HepG2 (cell line): ENCODE data around the gene LRRC4C. TPM values are rescaled to one million over a fixed set of nuclear protein-coding genes. Genes with fewer than 3 reads are reported as not detected.

ENCODE experiments used
- ATAC-seq: fragments of 200-7000 bp; cut with Tn5 transposase; 3 replicates; pipeline ENCODE4 v1.9.1; 2020; ENCODE audit warnings: mild to moderate bottlenecking, moderate library complexity
- BruUV-seq: library from RNA; stranded (reverse); fragments of 400-500 nt; replicated peaks from 2 replicates; lab custom pipeline; 2021; lab: Mats Ljungman, UMichigan
- CTCF ChIA-PET: fragments of 300-600 bp; formaldehyde crosslinking; extraction: SDS; loops from one replicate; lab custom pipeline; 2021; ENCODE audit warnings: low total read pairs, inconsistent platforms, low intra/inter-chr PET ratio; lab: Yijun Ruan, JAX
- POLR2A ChIA-PET: fragments of 350-600 bp; sonication (Branson Sonifier 250); formaldehyde crosslinking; loops from one replicate; lab custom pipeline; 2020; ENCODE audit warnings: antibody characterized with exemption, inconsistent platforms; lab: Yijun Ruan, JAX
- DNase-seq: peaks from one replicate; pipeline ENCODE4 v3.0.0-alpha.2; 2015; ENCODE audit warnings: low spot score
- FAIRE-seq: peaks from 3 replicates; lab custom pipeline; 2011; peaks lifted over from hg19 to GRCh38; lab: Jason Lieb, UNC
- H2AFZ ChIP-seq: one replicate; pipeline ENCODE4 v1.6.1; 2011; ENCODE audit warnings: low read length, inconsistent platforms
- H3K27ac ChIP-seq: fragments of 300-600 bp; 3 replicates; pipeline ENCODE4 v1.8.0; 2011; ENCODE audit warnings: mixed run types, mild to moderate bottlenecking, mixed read lengths, low read length, inconsistent platforms; ENCODE audit not compliant: insufficient read depth; ENCODE audit errors: extremely low read length
- H3K27me3 ChIP-seq, 2 experiments: fragments of 200-600 bp in 1 of 2; 2 replicates in 1 of 2; 3 replicates in 1 of 2; pipeline versions ENCODE4 v1.6.0 to v1.8.0; 2011; ENCODE audit warnings: low read length in 2 of 2, mild to moderate bottlenecking in 2 of 2, moderate library complexity in 2 of 2, inconsistent platforms in 1 of 2; ENCODE audit not compliant: insufficient read depth in 2 of 2, control insufficient read depth in 1 of 2
- H3K36me3 ChIP-seq, 2 experiments: fragments of 200-600 bp in 1 of 2; replicated peaks in 1 of 2; 2 replicates in 1 of 2; 3 replicates in 1 of 2; pipeline versions ENCODE4 v1.5.1 to v1.8.0; 2011; ENCODE audit warnings: low read length in 2 of 2, inconsistent platforms in 1 of 2; ENCODE audit not compliant: insufficient read depth in 2 of 2, control insufficient read depth in 1 of 2
- H3K4me1 ChIP-seq: 2 replicates; pipeline ENCODE4 v1.5.1; 2012; ENCODE audit warnings: low read length, inconsistent platforms; ENCODE audit not compliant: insufficient read depth
- H3K4me2 ChIP-seq: 2 replicates; pipeline ENCODE4 v1.6.0; 2011; ENCODE audit warnings: low read depth, low read length, inconsistent platforms
- H3K4me3 ChIP-seq, 3 experiments: fragments of 200-600 bp in 1 of 3; sonication (generic), shearing (Covaris generic) in 1 of 3; replicated peaks in 1 of 3; 2 replicates each; pipeline ENCODE4 v1.5.1; 2011 to 2016; ENCODE audit warnings: low read length in 3 of 3, inconsistent platforms in 2 of 3, low read depth in 2 of 3, mild to moderate bottlenecking in 2 of 3, control low read depth in 1 of 3, mixed read lengths in 1 of 3; ENCODE audit not compliant: insufficient read depth in 1 of 3
- H3K79me2 ChIP-seq: one replicate; pipeline ENCODE4 v1.6.1; 2011; ENCODE audit warnings: low read length, inconsistent platforms; ENCODE audit not compliant: insufficient read depth
- H3K9ac ChIP-seq: 2 replicates; pipeline ENCODE4 v1.6.0; 2011; ENCODE audit warnings: mild to moderate bottlenecking, low read depth, low read length, inconsistent platforms; ENCODE audit not compliant: insufficient read depth
- H3K9me3 ChIP-seq: 2 replicates; pipeline ENCODE4 v1.5.1; 2012; ENCODE audit warnings: mild to moderate bottlenecking, low read length
- H4K20me1 ChIP-seq: 2 replicates; pipeline ENCODE4 v1.6.0; 2011; ENCODE audit warnings: inconsistent platforms, mild to moderate bottlenecking, low read length, moderate library complexity; ENCODE audit not compliant: insufficient read depth
- CSRNP1 ChIP-seq: sonication (generic); formaldehyde crosslinking; IDR thresholded peaks from 2 replicates; pipeline ENCODE4 v1.8.1; 2023; ENCODE audit warnings: mild to moderate bottlenecking, missing genetic modification reagents
- FOXK2 ChIP-seq: fragments of 450-650 bp; IDR thresholded peaks from 2 replicates; pipeline ENCODE4 v1.6.1; 2016
- IRX3 ChIP-seq: sonication (generic); formaldehyde crosslinking; IDR thresholded peaks from 2 replicates; pipeline ENCODE4 v1.8.1; 2023; ENCODE audit warnings: mild to moderate bottlenecking, low read depth, missing genetic modification reagents, borderline replicate concordance
- JUNB ChIP-seq: sonication (generic); formaldehyde crosslinking; IDR thresholded peaks from 2 replicates; pipeline ENCODE4 v1.8.0; 2022; ENCODE audit warnings: missing genetic modification reagents, mild to moderate bottlenecking, borderline replicate concordance
- NAIF1 ChIP-seq: sonication (generic); formaldehyde crosslinking; IDR thresholded peaks from 2 replicates; pipeline ENCODE4 v1.5.0; 2020; ENCODE audit warnings: mild to moderate bottlenecking, missing genetic modification reagents, borderline replicate concordance
- NKX3-1 ChIP-seq: sonication (generic); formaldehyde crosslinking; IDR thresholded peaks from 2 replicates; pipeline ENCODE4 v1.5.0; 2020; ENCODE audit warnings: missing genetic modification reagents
- PRPF4 ChIP-seq: fragments of 200-400 bp; formaldehyde crosslinking; IDR thresholded peaks from 2 replicates; pipeline ENCODE4 v1.6.1; 2016; ENCODE audit warnings: low read length, low read depth; ENCODE audit not compliant: poor library complexity, severe bottlenecking
- SIX1 ChIP-seq: sonication (generic); formaldehyde crosslinking; IDR thresholded peaks from 2 replicates; pipeline ENCODE4 v1.4.0; 2020; ENCODE audit warnings: missing genetic modification reagents, borderline replicate concordance
- TRAFD1 ChIP-seq: sonication (generic); formaldehyde crosslinking; IDR thresholded peaks from 2 replicates; pipeline ENCODE4 v1.5.1; 2020; ENCODE audit warnings: missing genetic modification reagents, mild to moderate bottlenecking, borderline replicate concordance
- ZBTB20 ChIP-seq: sonication (generic); formaldehyde crosslinking; IDR thresholded peaks from 2 replicates; pipeline ENCODE4 v1.8.1; 2023; ENCODE audit warnings: missing genetic modification reagents, low read depth, mild to moderate bottlenecking, borderline replicate concordance
- ZC3H13 ChIP-seq: sonication (generic); formaldehyde crosslinking; IDR thresholded peaks from 2 replicates; pipeline ENCODE4 v1.8.1; 2023; ENCODE audit warnings: mild to moderate bottlenecking, missing genetic modification reagents, moderate library complexity
- ZFP37 ChIP-seq: sonication (generic); formaldehyde crosslinking; IDR thresholded peaks from 2 replicates; pipeline ENCODE4 v1.4.0; 2020; ENCODE audit warnings: missing genetic modification reagents, borderline replicate concordance
- ZNF296 ChIP-seq: sonication (generic); formaldehyde crosslinking; conservative IDR thresholded peaks from 2 replicates; pipeline ENCODE4 v1.5.0; 2020; ENCODE audit warnings: mild to moderate bottlenecking, missing genetic modification reagents
- WGBS: methylation state at CpG from one replicate; pipeline ENCODE4 v1.1.6; 2017; ENCODE audit warnings: low lambda C conversion rate; 5-methylcytosine and 5-hydroxymethylcytosine counted together
- in situ Hi-C: cut with HindIII; loops from 2 replicates; pipeline ENCODE4 v1.10.0; 2017; ENCODE audit warnings: low pct_unique_long_range_greater_than_20kb; ENCODE audit not compliant: extremely low pct_ligation_motif_present
- intact Hi-C: fragments of 100-400 bp; cut with micrococcal nuclease; formaldehyde crosslinking; loops from one replicate; pipeline ENCODE4 v1.10.0; 2022; ENCODE audit not compliant: unreplicated experiment
- polyA plus RNA-seq, 8 experiments: library from polyadenylated mRNA; depleted of rRNA in 3 of 8; stranded (reverse) in 7 of 8; unstranded in 1 of 8; fragments of >200 nt; fragmentation: Illumina TruSeq in 4 of 8; extraction: Trizol in 4 of 8; gene quantifications; 2 replicates each; pipeline versions ENCODE4 v1.2.1 to v1.2.3, GENCODE V29; 2011 to 2016; ENCODE audit warnings: low read depth in 4 of 8, missing spikeins in 1 of 8, mixed read lengths in 1 of 8; ENCODE audit not compliant: insufficient read depth in 1 of 8
- total RNA-seq, 5 experiments: library from RNA; depleted of rRNA; stranded (reverse); fragments of >200 nt; fragmentation: Illumina TruSeq; extraction: Trizol; gene quantifications; 2 replicates each; pipeline ENCODE4 v1.2.3, GENCODE V29; 2016; ENCODE audit warnings: low read depth in 1 of 5

The LRRC4C gene
- total and polyA plus RNA-seq, 2 of the 13 experiments (the other 11 are each of a cell fraction or from before 2014, with no cell fraction given) = not detected

- no peaks in the 10 kb centered on the region for H3K9me3 ChIP-seq
- H3K4me2 ChIP-seq = no peak overlapping the region
- no peak for DNase-seq
- no peak overlapping the region for H3K4me3 ChIP-seq
- no peak for ATAC-seq
- no peak overlapping the region for H3K9ac ChIP-seq
- intact Hi-C loops = no loop called here
- WGBS = 0% methylated on average over 2 of the region's 2 CpGs
- no peaks in the 10 kb centered on the region for H3K27me3 ChIP-seq
- no peak overlapping the region for H3K27ac ChIP-seq
- no peak for FAIRE-seq
- CTCF ChIA-PET = no interaction called here
- H3K79me2 ChIP-seq = no peaks in the 10 kb centered on the region
- H3K4me1 ChIP-seq = no peaks in the 10 kb centered on the region
- POLR2A ChIA-PET = no interaction called here
- H4K20me1 ChIP-seq = no peaks in the 10 kb centered on the region
- BruUV-seq = no TSS peak
- no peak overlapping the region for H2AFZ ChIP-seq
- H3K36me3 ChIP-seq = no peaks in the 10 kb centered on the region
- in situ Hi-C loops = no loop called here
- TF ChIP-seq ZBTB20 (CRISPR knock-in tag) (no peak), SIX1 (CRISPR knock-in tag) (no peak), CSRNP1 (no peak), ZFP37 (CRISPR knock-in tag) (no peak), NAIF1 (CRISPR knock-in tag) (no peak), NKX3-1 (CRISPR knock-in tag) (no peak)
- TF ChIP-seq, all 625 proteins: peak for 0
Observed at GRCh38 chr11:40286137-40286536, 1173.3 kb downstream of the LRRC4C start.

GRCh38 chr11:40285558-40285957 lies 1173.9 kb downstream of the LRRC4C start:
- intact Hi-C loops (no loop called here), in situ Hi-C loops (no loop called here)
- no peak for ATAC-seq
- H3K4me1 ChIP-seq = no peaks in the 10 kb centered on the region
- H4K20me1 ChIP-seq = no peaks in the 10 kb centered on the region
- no peak for TF ChIP-seq ZC3H13
- no peak for TF ChIP-seq JUNB (CRISPR knock-in tag)
- no peak for TF ChIP-seq ZNF296 (CRISPR knock-in tag)
- no peak for TF ChIP-seq IRX3 (CRISPR knock-in tag)
- TF ChIP-seq TRAFD1 (CRISPR knock-in tag) = no peak
- no peak for TF ChIP-seq FOXK2
- TF ChIP-seq PRPF4 = no peak
- TF ChIP-seq, all 625 proteins: peak for 0
- Histone ChIP-seq H3K4me2 (no peak overlapping the region), H3K79me2 (no peaks in the 10 kb centered on the region), H3K27me3 (no peaks in the 10 kb centered on the region), H2AFZ (no peak overlapping the region), H3K9ac (no peak overlapping the region), H3K27ac (no peak overlapping the region), H3K9me3 (no peaks in the 10 kb centered on the region), H3K4me3 (no peak overlapping the region), H3K36me3 (no peaks in the 10 kb centered on the region)
- DNase-seq = no peak
- 3% methylated on average over 2 of the region's 2 CpGs for WGBS
- ChIA-PET CTCF (no interaction called here), POLR2A (no interaction called here)
- BruUV-seq = no TSS peak
- no peak for FAIRE-seq
